GM10266 (cell line): Measurements from ENCODE around the gene PRKAR1B.

Source experiments
- DNase-seq: peaks from one replicate; pipeline ENCODE4 v3.0.0; 2012; ENCODE audit errors: extremely low spot score
- CTCF ChIP-seq: IDR thresholded peaks from 2 replicates; pipeline ENCODE4 v1.5.1; 2012; ENCODE audit warnings: mild to moderate bottlenecking, low read depth; ENCODE audit not compliant: control insufficient read depth, insufficient read depth; ENCODE audit errors: missing control alignments

The PRKAR1B gene

GRCh38 chr7:512541-513311 is 214.4 kb downstream of the PRKAR1B start:
- no peak for TF ChIP-seq CTCF
- DNase-seq = no peak

- no peak for TF ChIP-seq CTCF
Measured at GRCh38 chr7:512146-512510, 215.0 kb downstream of the PRKAR1B start.

GRCh38 chr7:511476-512145 is 215.5 kb downstream of the PRKAR1B start:
- TF ChIP-seq CTCF = no peak
- no peak for DNase-seq

More at GRCh38 chr7:512146-512510, 215.0 kb downstream of the PRKAR1B start:
- no peak for DNase-seq

GRCh38 chr7:510782-511281 is 216.2 kb downstream of the PRKAR1B start:
- no peak for TF ChIP-seq CTCF
- DNase-seq = no peak

- no peak for TF ChIP-seq CTCF
- no peak for DNase-seq
Measured at GRCh38 chr7:510131-510481, 217.0 kb downstream of the PRKAR1B start.

GRCh38 chr7:509426-510130 is 217.5 kb downstream of the PRKAR1B start:
- TF ChIP-seq CTCF = no peak
- no peak for DNase-seq
